Brain microvascular endothelial cell (primary cell): Measurements from ENCODE around the gene KCNA10.

ENCODE experiments used
- DNase-seq: peaks from one replicate; pipeline ENCODE4 v3.0.0-alpha.2; 2020
- H3K27ac ChIP-seq: fragments of 250-450 bp; sonication (Bioruptor Pico); 2 replicates; pipeline ENCODE4 v1.5.1; 2020; ENCODE audit warnings: mild to moderate bottlenecking, moderate library complexity
- H3K27me3 ChIP-seq: fragments of 250-450 bp; sonication (Bioruptor Pico); replicated peaks from 2 replicates; pipeline ENCODE4 v1.5.1; 2020; ENCODE audit warnings: mild to moderate bottlenecking
- H3K36me3 ChIP-seq: fragments of 250-450 bp; sonication (Bioruptor Pico); replicated peaks from 2 replicates; pipeline ENCODE4 v1.5.1; 2020; ENCODE audit warnings: mild to moderate bottlenecking
- H3K4me3 ChIP-seq: 2 replicates; pipeline ENCODE4 v1.5.1; 2011; ENCODE audit warnings: low read depth, mild to moderate bottlenecking, control low read depth, low read length, moderate library complexity
- in situ Hi-C: cut with HindIII; loops from 2 replicates; pipeline ENCODE4 v1.10.0; 2017; ENCODE audit warnings: low sequenced_read_pairs, low pct_ligation_motif_present
- TF ChIP-seq, protein P1 (sequence below): IDR thresholded peaks from 2 replicates; pipeline ENCODE4 v1.5.1; 2011; ENCODE audit warnings: low read depth, mild to moderate bottlenecking, moderate library complexity, low read length, control low read depth, inconsistent platforms; ENCODE audit errors: missing control alignments

KCNA10 gene

GRCh38 chr1:110519125-110519810 lies at the start of gene KCNA10:
Gene KCNA10, minus strand, starts transcription at chr1:110519175. Its CDS starts 388 bp downstream, at chr1:110518787.
- no peaks in the 10 kb centered on the region for H3K36me3 ChIP-seq
- in situ Hi-C loops, result no loop called here
- no peak for DNase-seq
- TF ChIP-seq, protein P1, sequence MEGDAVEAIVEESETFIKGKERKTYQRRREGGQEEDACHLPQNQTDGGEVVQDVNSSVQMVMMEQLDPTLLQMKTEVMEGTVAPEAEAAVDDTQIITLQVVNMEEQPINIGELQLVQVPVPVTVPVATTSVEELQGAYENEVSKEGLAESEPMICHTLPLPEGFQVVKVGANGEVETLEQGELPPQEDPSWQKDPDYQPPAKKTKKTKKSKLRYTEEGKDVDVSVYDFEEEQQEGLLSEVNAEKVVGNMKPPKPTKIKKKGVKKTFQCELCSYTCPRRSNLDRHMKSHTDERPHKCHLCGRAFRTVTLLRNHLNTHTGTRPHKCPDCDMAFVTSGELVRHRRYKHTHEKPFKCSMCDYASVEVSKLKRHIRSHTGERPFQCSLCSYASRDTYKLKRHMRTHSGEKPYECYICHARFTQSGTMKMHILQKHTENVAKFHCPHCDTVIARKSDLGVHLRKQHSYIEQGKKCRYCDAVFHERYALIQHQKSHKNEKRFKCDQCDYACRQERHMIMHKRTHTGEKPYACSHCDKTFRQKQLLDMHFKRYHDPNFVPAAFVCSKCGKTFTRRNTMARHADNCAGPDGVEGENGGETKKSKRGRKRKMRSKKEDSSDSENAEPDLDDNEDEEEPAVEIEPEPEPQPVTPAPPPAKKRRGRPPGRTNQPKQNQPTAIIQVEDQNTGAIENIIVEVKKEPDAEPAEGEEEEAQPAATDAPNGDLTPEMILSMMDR, result no peak
- H3K27me3 ChIP-seq, result peaks cover 3% of the 10 kb centered on the region
- H3K27ac ChIP-seq, result no peak within 1 kb of the TSS
- no peak within 1 kb of the TSS for H3K4me3 ChIP-seq

DNA sequence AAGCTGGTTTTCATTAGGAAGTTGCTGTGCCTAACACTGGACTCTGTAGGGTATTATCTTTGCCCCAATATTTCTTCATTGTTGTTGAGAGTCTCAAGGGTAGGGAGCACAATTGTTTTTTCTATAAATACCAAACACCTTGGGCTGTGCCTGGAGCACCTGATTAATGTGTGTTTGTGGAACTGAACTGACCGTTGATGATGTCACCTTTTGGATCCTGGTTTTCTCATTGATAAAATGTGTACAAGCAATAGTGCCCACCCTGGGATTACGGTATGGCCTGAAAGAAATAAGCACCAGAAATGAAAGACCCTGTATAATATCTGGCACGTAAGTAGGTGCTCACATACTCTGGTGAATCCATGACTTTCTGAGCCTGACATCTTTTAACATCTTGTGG lies 47.9 kb upstream of the KCNA10 start:
- in situ Hi-C loops, result no loop called here
- H3K4me3 ChIP-seq, result no peak overlapping the region
- H3K27ac ChIP-seq, result no peak overlapping the region
- no peaks in the 10 kb centered on the region for H3K27me3 ChIP-seq
- no peaks in the 10 kb centered on the region for H3K36me3 ChIP-seq
- TF ChIP-seq, protein P1, result no peak
- no peak for DNase-seq

GRCh38 chr1:110565565-110565964 lies 46.6 kb upstream of the KCNA10 start:
- no peak for DNase-seq
- Histone ChIP-seq H3K36me3 (no peaks in the 10 kb centered on the region), H3K27ac (no peak overlapping the region), H3K4me3 (no peak overlapping the region), H3K27me3 (no peaks in the 10 kb centered on the region)
- in situ Hi-C loops, result no loop called here
- TF ChIP-seq, protein P1, result no peak

DNA sequence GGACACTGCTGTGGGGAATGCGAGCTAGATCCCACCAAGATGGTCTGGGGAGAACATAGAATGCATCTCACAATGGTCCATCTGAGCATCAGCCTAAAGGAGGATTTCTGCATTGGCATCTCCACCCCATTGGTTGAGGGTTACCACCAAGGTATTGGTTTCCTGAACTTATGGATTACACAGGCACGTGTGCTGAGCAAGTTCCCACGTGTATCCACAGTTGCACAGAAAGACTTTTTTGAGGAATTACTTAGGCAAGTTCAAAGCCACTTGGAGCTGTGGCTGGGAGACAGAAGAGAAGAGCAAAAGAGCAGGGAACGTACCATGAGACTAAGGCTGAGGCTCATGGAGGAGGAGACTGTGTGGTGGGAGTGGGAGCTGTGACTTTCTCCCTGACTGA lies 44.1 kb upstream of the KCNA10 start:
- DNase-seq, result no peak
- TF ChIP-seq, protein P1, result no peak
- no peak overlapping the region for H3K27ac ChIP-seq
- no peaks in the 10 kb centered on the region for H3K27me3 ChIP-seq
- in situ Hi-C loops, result no loop called here
- H3K36me3 ChIP-seq, result no peaks in the 10 kb centered on the region
- H3K4me3 ChIP-seq, result no peak overlapping the region

- TF ChIP-seq, protein P1, result no peak
- no peaks in the 10 kb centered on the region for H3K36me3 ChIP-seq
- no peak overlapping the region for H3K4me3 ChIP-seq
- DNase-seq, result no peak
- in situ Hi-C loops, result no loop called here
- H3K27me3 ChIP-seq, result peaks cover 1% of the 10 kb centered on the region
- no peak overlapping the region for H3K27ac ChIP-seq
These were observed 42.6 kb upstream of the KCNA10 start for GRCh38 chr1:110561596-110561995.

- TF ChIP-seq, protein P1, result no peak
These were observed 40.2 kb upstream of the KCNA10 start for GRCh38 chr1:110559157-110559556.

More at GRCh38 chr1:110559157-110559556, 40.2 kb upstream of the KCNA10 start:
- in situ Hi-C loops, result no loop called here
- Histone ChIP-seq H3K4me3 (no peak overlapping the region), H3K36me3 (no peaks in the 10 kb centered on the region), H3K27ac (no peak overlapping the region), H3K27me3 (peaks cover 24% of the 10 kb centered on the region)
- no peak for DNase-seq
